ENCODE measurements around the gene CASQ2. TPM values are rescaled to one million over a fixed set of nuclear protein-coding genes. Genes with fewer than 3 reads are reported as not detected.
"Not testable (repeated sequence)": the region's sequence is repeated elsewhere in the genome, so short reads cannot be mapped to it uniquely, and the experiment has no call there.

CASQ2 gene
- total and polyA plus RNA-seq, 12 donors = 0.14 to 4.1 (median 0.34) TPM; not detected in 2

- intact Hi-C loops (cut with DNase I) = no loop called here
- Histone ChIP-seq H3K4me3 (no peak overlapping the region), H3K9me3 (replicated peaks in 1 of 3) (no peaks in the 10 kb centered on the region), H3K36me3 (replicated peaks in 1 of 2) (no peaks in the 10 kb centered on the region), H3K4me1 (replicated peaks in 1 of 2) (no peaks in the 10 kb centered on the region), H3K27ac (no peak overlapping the region), H3K27me3 (peaks cover 4% of the 10 kb centered on the region)
- no peak for DNase-seq
- no peak for TF ChIP-seq CTCF (IDR thresholded peaks at IDR 0.05)
- no peak for TF ChIP-seq POLR2A (IDR thresholded peaks at IDR 0.05)
- 83 to 91% (median 88%) methylated on average over 3 of the region's 3 CpGs for WGBS, 4 donors
Observed at GRCh38 chr1:115781851-115782250, 13.3 kb upstream of the CASQ2 start.

- DNase-seq = no peak
- intact Hi-C loops (cut with DNase I) = no loop called here
- H3K4me1 ChIP-seq (replicated peaks in 1 of 2) = no peaks in the 10 kb centered on the region
- H3K9me3 ChIP-seq (replicated peaks in 1 of 3) = no peaks in the 10 kb centered on the region
- no peak overlapping the region for H3K27ac ChIP-seq
- 84 to 96% (median 90%) methylated on average over 1 of the region's 1 CpG for WGBS, 4 donors
- H3K27me3 ChIP-seq = peaks cover 4% of the 10 kb centered on the region
- TF ChIP-seq POLR2A (IDR thresholded peaks at IDR 0.05) (no peak), CTCF (IDR thresholded peaks at IDR 0.05) (no peak)
- H3K4me3 ChIP-seq = no peak overlapping the region
- H3K36me3 ChIP-seq (replicated peaks in 1 of 2) = no peaks in the 10 kb centered on the region
Observed at GRCh38 chr1:115781343-115781742, 12.8 kb upstream of the CASQ2 start.

- H3K27me3 ChIP-seq; H3K9me3 ChIP-seq (replicated peaks in 1 of 3); H3K36me3 ChIP-seq (replicated peaks in 1 of 2); H3K4me1 ChIP-seq (replicated peaks in 1 of 2); DNase-seq; H3K27ac ChIP-seq; H3K4me3 ChIP-seq; intact Hi-C loops (cut with DNase I): not testable (repeated sequence)
- WGBS, 4 donors = 39 to 62% (median 51%) methylated on average over 2 of the region's 2 CpGs
Observed at GRCh38 chr1:115780655-115781054, 12.1 kb upstream of the CASQ2 start.

- H3K4me1 ChIP-seq (replicated peaks in 1 of 2); intact Hi-C loops (cut with DNase I); H3K36me3 ChIP-seq (replicated peaks in 1 of 2); H3K27me3 ChIP-seq; H3K27ac ChIP-seq; DNase-seq; H3K4me3 ChIP-seq; H3K9me3 ChIP-seq (replicated peaks in 1 of 3): not testable (repeated sequence)
- WGBS, 4 donors = 78 to 100% (median 90%) methylated on average over 1 of the region's 1 CpG
Observed at GRCh38 chr1:115779075-115779474, 10.6 kb upstream of the CASQ2 start.

GRCh38 chr1:115771847-115772457 is 3.4 kb upstream of the CASQ2 start:
- TF ChIP-seq CTCF (IDR thresholded peaks at IDR 0.05) (peak; percentile 55 to 84 (median 77)), POLR2A (IDR thresholded peaks at IDR 0.05) (no peak)
- Histone ChIP-seq H3K4me1 (replicated peaks in 1 of 2) (peaks cover 0 to 3% of the 10 kb centered on the region in 2 donors), H3K4me3 (no peak overlapping the region), H3K27me3 (no peaks in the 10 kb centered on the region), H3K36me3 (replicated peaks in 1 of 2) (no peaks in the 10 kb centered on the region), H3K9me3 (replicated peaks in 1 of 3) (no peaks in the 10 kb centered on the region), H3K27ac (no peak overlapping the region)
- intact Hi-C loops (cut with DNase I) = loop anchor here in 1 of 2 donors (2.0 to 5.0 kb wide), 2 partner anchors 60 to 165 kb away; no protein-coding TSS in a partner anchor
- 24 to 30% (median 26%) methylated on average over 10 of the region's 10 CpGs for WGBS, 4 donors
- peak; percentile 56 to 82 (median 67) for DNase-seq
